Neural cell (in vitro differentiated cells): ENCODE measurements around the gene LONRF2. TPM values are rescaled to one million over a fixed set of nuclear protein-coding genes. Genes with fewer than 3 reads are reported as not detected.
A peak's percentile ranks its signal among the peaks of the same experiment; 100 is the strongest.

Source experiments
- H2AFZ ChIP-seq: fragments of 200-600, 300-800 bp; sonication (generic), shearing (Covaris generic); 2 replicates; pipeline ENCODE4 v1.6.0; 2014; ENCODE audit warnings: low read depth, mild to moderate bottlenecking, antibody characterized with exemption, low read length, moderate library complexity
- H3F3A ChIP-seq: fragments of 200-600 bp; shearing (Covaris generic); 2 replicates; pipeline ENCODE4 v1.6.1; 2016; ENCODE audit warnings: mild to moderate bottlenecking, moderate library complexity, mixed read lengths, antibody characterized with exemption, low read length; ENCODE audit not compliant: insufficient read depth, poor library complexity, severe bottlenecking
- H3K27ac ChIP-seq: fragments of 200-600, 300-800 bp; sonication (generic), shearing (Covaris generic); 2 replicates; pipeline ENCODE4 v1.5.1; 2014; ENCODE audit warnings: mild to moderate bottlenecking, low read length, moderate library complexity
- H3K27me3 ChIP-seq: fragments of 300-800, 200-600 bp; sonication (generic), shearing (Covaris generic); 2 replicates; pipeline ENCODE4 v1.6.0; 2014; ENCODE audit warnings: mild to moderate bottlenecking, low read depth, low read length, moderate library complexity; ENCODE audit not compliant: insufficient read depth
- H3K36me3 ChIP-seq: fragments of 300-800, 200-600 bp; sonication (generic), shearing (Covaris generic); 2 replicates; pipeline ENCODE4 v1.5.1; 2014; ENCODE audit warnings: mild to moderate bottlenecking, antibody characterized with exemption, low read length, moderate library complexity; ENCODE audit not compliant: insufficient read depth
- H3K4me2 ChIP-seq: fragments of 300-800, 200-600 bp; sonication (generic), shearing (Covaris generic); 2 replicates; pipeline ENCODE4 v1.6.0; 2014; ENCODE audit warnings: mild to moderate bottlenecking, low read length
- H3K4me3 ChIP-seq: fragments of 300-800, 200-600 bp; sonication (generic), shearing (Covaris generic); 2 replicates; pipeline ENCODE4 v1.5.1; 2014; ENCODE audit warnings: mild to moderate bottlenecking, low read length, moderate library complexity
- H3K79me2 ChIP-seq: fragments of 200-600 bp; shearing (Covaris generic); replicated peaks from 2 replicates; pipeline ENCODE4 v1.6.0; 2014; ENCODE audit warnings: mild to moderate bottlenecking, low read length, moderate library complexity; ENCODE audit not compliant: insufficient read depth
- H3K9ac ChIP-seq: fragments of 300-800, 200-600 bp; sonication (generic), shearing (Covaris generic); 2 replicates; pipeline ENCODE4 v1.6.1; 2016; ENCODE audit warnings: mild to moderate bottlenecking, low read length, mixed read lengths
- H3K9me2 ChIP-seq: fragments of 200-600 bp; shearing (Covaris generic); 2 replicates; pipeline ENCODE4 v1.6.1; 2016; ENCODE audit warnings: mild to moderate bottlenecking, low read length, mixed read lengths; ENCODE audit not compliant: insufficient read depth
- H3K9me3 ChIP-seq: fragments of 200-600, 300-800 bp; sonication (generic), shearing (Covaris generic); 2 replicates; pipeline ENCODE4 v1.6.1; 2016; ENCODE audit warnings: mild to moderate bottlenecking, mixed run types, low read length, moderate library complexity, mixed read lengths
- H4K20me1 ChIP-seq: fragments of 200-600 bp; shearing (Covaris generic); 2 replicates; pipeline ENCODE4 v1.6.1; 2016; ENCODE audit warnings: mild to moderate bottlenecking, mixed run types; ENCODE audit not compliant: insufficient read depth
- EP300 ChIP-seq: fragments of 450-650 bp; conservative IDR thresholded peaks from 2 replicates; pipeline ENCODE4 v1.6.1; 2014; ENCODE audit warnings: antibody characterized with exemption, mild to moderate bottlenecking, moderate library complexity; ENCODE audit not compliant: poor library complexity, severe bottlenecking
- EZH2 ChIP-seq: fragments of 200-600, 300-800 bp; shearing (Covaris generic), sonication (generic); IDR thresholded peaks from 2 replicates; pipeline ENCODE4 v1.6.1; 2014; ENCODE audit warnings: antibody characterized with exemption, low read length, borderline replicate concordance, mild to moderate bottlenecking; ENCODE audit not compliant: insufficient read depth, poor library complexity, severe bottlenecking
- MXI1 ChIP-seq: fragments of 450-650 bp; conservative IDR thresholded peaks from 2 replicates; pipeline ENCODE4 v1.6.1; 2014; ENCODE audit warnings: antibody characterized with exemption, mild to moderate bottlenecking; ENCODE audit not compliant: poor library complexity, severe bottlenecking
- POLR2AphosphoS5 ChIP-seq: IDR thresholded peaks from 2 replicates; pipeline ENCODE4 v1.6.1; 2012
- RAD21 ChIP-seq: fragments of 450-650 bp; conservative IDR thresholded peaks from 2 replicates; pipeline ENCODE4 v1.6.1; 2014; ENCODE audit warnings: antibody characterized with exemption, mild to moderate bottlenecking, moderate library complexity
- SMC3 ChIP-seq: fragments of 450-650 bp; conservative IDR thresholded peaks from 2 replicates; pipeline ENCODE4 v1.6.1; 2014; ENCODE audit warnings: antibody characterized with exemption, mild to moderate bottlenecking, moderate library complexity; ENCODE audit not compliant: poor library complexity
- TAF1 ChIP-seq: IDR thresholded peaks from 2 replicates; pipeline ENCODE4 v1.6.1; 2012; ENCODE audit warnings: low read depth
- polyA plus RNA-seq: library from polyadenylated mRNA; depleted of rRNA; stranded (reverse); fragments of >200 nt; gene quantifications from 2 replicates; pipeline ENCODE4 v1.2.3, GENCODE V29; 2014
- TF ChIP-seq, protein P1 (sequence below): fragments of 450-650 bp; IDR thresholded peaks from 2 replicates; pipeline ENCODE4 v1.5.1; 2014; ENCODE audit warnings: antibody characterized with exemption, mild to moderate bottlenecking, moderate library complexity; ENCODE audit not compliant: poor library complexity, severe bottlenecking
- TF ChIP-seq, protein P2 (sequence below): IDR thresholded peaks from 2 replicates; pipeline ENCODE4 v1.6.1; 2012; ENCODE audit warnings: borderline replicate concordance

LONRF2 gene
- polyA plus RNA-seq, 1 donor from 2014 or later: 20.7 TPM

DNA sequence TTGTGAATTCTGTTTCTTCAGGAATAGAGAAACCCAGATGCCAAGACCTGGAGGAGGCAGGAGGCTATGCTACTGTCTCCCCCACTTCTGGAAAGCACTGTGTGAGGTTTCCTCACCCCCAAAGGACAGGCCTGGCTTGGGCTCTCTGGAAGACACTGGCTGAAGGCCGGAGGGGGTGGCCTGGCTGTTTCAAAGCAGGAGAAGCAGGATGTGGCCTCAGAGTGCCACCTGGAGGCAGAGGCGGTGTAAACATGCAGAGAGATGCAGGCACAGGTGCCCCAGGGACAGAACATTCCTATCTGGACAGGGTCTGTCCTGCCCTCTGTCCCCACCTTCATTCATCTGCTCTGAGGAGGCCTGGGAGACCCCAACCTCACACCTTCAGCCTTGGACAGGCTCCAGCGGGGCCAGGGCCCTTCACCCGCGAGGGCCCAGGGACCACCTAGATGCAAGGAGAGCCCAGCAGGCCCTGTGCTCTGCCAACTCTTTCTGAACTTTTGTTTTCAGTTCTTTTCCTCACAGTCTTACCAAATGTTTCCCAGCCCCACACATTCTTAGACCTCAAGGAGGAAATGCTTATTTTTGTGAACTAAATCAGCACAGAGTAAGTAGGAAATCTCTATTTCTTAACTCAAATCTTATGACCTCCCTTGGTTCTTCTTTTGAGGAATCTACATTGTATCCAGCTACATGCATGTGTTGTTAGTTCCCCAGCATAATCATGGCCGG lies 79.2 kb downstream of the LONRF2 start:
- no peaks in the 10 kb centered on the region for H3K9me2 ChIP-seq
- H3K36me3 ChIP-seq: no peaks in the 10 kb centered on the region
- TF ChIP-seq EP300 (no peak), POLR2AphosphoS5 (no peak), SMC3 (peak; percentile 89), RAD21 (peak; percentile 82)
- TF ChIP-seq, protein P1, sequence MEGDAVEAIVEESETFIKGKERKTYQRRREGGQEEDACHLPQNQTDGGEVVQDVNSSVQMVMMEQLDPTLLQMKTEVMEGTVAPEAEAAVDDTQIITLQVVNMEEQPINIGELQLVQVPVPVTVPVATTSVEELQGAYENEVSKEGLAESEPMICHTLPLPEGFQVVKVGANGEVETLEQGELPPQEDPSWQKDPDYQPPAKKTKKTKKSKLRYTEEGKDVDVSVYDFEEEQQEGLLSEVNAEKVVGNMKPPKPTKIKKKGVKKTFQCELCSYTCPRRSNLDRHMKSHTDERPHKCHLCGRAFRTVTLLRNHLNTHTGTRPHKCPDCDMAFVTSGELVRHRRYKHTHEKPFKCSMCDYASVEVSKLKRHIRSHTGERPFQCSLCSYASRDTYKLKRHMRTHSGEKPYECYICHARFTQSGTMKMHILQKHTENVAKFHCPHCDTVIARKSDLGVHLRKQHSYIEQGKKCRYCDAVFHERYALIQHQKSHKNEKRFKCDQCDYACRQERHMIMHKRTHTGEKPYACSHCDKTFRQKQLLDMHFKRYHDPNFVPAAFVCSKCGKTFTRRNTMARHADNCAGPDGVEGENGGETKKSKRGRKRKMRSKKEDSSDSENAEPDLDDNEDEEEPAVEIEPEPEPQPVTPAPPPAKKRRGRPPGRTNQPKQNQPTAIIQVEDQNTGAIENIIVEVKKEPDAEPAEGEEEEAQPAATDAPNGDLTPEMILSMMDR: peak; percentile 75
- no peaks in the 10 kb centered on the region for H3K9me3 ChIP-seq
- H3K27me3 ChIP-seq: no peaks in the 10 kb centered on the region
- no peaks in the 10 kb centered on the region for H3F3A ChIP-seq
- no peaks in the 10 kb centered on the region for H4K20me1 ChIP-seq
- H3K27ac ChIP-seq: no peak overlapping the region
- no peak overlapping the region for H3K4me2 ChIP-seq
- H3K9ac ChIP-seq: no peak overlapping the region
- H3K79me2 ChIP-seq: no peaks in the 10 kb centered on the region
- H2AFZ ChIP-seq: no peak overlapping the region
- H3K4me3 ChIP-seq: no peak overlapping the region

DNA sequence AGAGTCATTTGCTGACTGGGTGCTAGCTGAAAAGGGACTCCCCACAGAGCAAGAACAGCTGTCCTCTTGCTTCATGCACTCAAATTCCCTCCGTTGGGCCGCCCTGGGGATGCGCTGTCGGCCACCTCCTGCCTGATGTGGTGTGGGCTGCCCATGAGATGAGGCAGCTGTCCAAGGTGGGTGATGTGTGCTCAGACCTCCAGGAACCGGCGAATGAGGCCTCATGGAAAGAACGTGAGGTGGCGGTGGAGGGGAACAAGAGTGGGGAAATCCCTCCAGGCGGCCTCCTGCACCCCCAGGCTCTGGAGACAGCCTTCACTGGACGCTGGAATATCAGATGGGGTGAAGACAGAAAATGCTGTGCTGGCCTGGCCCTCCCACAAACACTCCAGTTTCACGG lies 79.8 kb downstream of the LONRF2 start:
- Histone ChIP-seq H3K36me3 (no peaks in the 10 kb centered on the region), H3K4me3 (no peak overlapping the region), H3K9ac (no peak overlapping the region), H3K9me2 (no peaks in the 10 kb centered on the region), H2AFZ (no peak overlapping the region), H3K79me2 (no peaks in the 10 kb centered on the region), H3K4me2 (no peak overlapping the region), H3K27me3 (no peaks in the 10 kb centered on the region), H3F3A (no peaks in the 10 kb centered on the region), H3K9me3 (no peaks in the 10 kb centered on the region), H4K20me1 (no peaks in the 10 kb centered on the region), H3K27ac (no peak overlapping the region)
- TF ChIP-seq TAF1 (no peak), RAD21 (no peak), POLR2AphosphoS5 (no peak), EP300 (no peak), EZH2 (no peak), SMC3 (no peak), MXI1 (no peak)
- TF ChIP-seq, protein P1: no peak
- TF ChIP-seq, protein P2, sequence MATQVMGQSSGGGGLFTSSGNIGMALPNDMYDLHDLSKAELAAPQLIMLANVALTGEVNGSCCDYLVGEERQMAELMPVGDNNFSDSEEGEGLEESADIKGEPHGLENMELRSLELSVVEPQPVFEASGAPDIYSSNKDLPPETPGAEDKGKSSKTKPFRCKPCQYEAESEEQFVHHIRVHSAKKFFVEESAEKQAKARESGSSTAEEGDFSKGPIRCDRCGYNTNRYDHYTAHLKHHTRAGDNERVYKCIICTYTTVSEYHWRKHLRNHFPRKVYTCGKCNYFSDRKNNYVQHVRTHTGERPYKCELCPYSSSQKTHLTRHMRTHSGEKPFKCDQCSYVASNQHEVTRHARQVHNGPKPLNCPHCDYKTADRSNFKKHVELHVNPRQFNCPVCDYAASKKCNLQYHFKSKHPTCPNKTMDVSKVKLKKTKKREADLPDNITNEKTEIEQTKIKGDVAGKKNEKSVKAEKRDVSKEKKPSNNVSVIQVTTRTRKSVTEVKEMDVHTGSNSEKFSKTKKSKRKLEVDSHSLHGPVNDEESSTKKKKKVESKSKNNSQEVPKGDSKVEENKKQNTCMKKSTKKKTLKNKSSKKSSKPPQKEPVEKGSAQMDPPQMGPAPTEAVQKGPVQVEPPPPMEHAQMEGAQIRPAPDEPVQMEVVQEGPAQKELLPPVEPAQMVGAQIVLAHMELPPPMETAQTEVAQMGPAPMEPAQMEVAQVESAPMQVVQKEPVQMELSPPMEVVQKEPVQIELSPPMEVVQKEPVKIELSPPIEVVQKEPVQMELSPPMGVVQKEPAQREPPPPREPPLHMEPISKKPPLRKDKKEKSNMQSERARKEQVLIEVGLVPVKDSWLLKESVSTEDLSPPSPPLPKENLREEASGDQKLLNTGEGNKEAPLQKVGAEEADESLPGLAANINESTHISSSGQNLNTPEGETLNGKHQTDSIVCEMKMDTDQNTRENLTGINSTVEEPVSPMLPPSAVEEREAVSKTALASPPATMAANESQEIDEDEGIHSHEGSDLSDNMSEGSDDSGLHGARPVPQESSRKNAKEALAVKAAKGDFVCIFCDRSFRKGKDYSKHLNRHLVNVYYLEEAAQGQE: no peak
